GM19438 (cell line): ENCODE results near the gene RCN2.

Experiments
- ATAC-seq: cut with Tn5 transposase; IDR thresholded peaks from one replicate; pipeline ENCODE4 v1.9.1; 2021; ENCODE audit warnings: low read depth; ENCODE audit not compliant: unreplicated experiment

RCN2 gene

GRCh38 chr15:76991741-76992645 is 60.4 kb downstream of the RCN2 start:
- no peak for ATAC-seq

DNA sequence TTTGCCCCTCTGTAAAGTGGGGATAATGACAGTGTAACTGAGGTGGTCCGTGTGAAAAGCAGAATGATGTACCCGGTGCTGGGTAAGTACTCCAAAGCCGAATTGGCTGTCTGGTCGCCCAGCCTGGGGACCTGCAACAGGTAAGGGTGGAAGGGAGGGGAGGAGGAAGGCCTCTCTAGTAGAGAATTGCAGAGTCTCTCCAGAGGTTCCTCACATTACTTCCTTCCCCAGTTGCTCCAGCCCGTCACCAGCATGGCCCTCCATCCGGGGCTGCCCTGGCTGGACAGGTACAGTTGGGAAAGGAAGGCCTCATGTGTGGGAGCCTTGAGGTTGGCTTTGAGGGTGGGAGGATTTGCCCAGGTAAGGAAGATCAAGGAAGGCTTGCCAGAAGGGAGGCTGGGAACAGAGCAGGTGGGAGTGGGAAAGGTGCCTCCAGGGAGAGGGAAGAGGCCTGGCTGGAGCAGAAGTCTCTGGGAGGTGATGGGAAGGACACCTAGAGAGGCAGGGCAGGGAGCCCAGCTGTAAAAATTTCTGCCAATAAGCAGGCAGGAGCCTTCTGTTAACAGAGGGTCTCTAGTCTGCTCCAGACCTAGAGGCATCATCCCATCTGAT is 61.7 kb downstream of the RCN2 start:
- ATAC-seq, result no peak

- no peak for ATAC-seq
Measured at GRCh38 chr15:76994001-76994400, 62.5 kb downstream of the RCN2 start.

GRCh38 chr15:76994496-76994895 is 62.9 kb downstream of the RCN2 start:
- no peak for ATAC-seq

DNA sequence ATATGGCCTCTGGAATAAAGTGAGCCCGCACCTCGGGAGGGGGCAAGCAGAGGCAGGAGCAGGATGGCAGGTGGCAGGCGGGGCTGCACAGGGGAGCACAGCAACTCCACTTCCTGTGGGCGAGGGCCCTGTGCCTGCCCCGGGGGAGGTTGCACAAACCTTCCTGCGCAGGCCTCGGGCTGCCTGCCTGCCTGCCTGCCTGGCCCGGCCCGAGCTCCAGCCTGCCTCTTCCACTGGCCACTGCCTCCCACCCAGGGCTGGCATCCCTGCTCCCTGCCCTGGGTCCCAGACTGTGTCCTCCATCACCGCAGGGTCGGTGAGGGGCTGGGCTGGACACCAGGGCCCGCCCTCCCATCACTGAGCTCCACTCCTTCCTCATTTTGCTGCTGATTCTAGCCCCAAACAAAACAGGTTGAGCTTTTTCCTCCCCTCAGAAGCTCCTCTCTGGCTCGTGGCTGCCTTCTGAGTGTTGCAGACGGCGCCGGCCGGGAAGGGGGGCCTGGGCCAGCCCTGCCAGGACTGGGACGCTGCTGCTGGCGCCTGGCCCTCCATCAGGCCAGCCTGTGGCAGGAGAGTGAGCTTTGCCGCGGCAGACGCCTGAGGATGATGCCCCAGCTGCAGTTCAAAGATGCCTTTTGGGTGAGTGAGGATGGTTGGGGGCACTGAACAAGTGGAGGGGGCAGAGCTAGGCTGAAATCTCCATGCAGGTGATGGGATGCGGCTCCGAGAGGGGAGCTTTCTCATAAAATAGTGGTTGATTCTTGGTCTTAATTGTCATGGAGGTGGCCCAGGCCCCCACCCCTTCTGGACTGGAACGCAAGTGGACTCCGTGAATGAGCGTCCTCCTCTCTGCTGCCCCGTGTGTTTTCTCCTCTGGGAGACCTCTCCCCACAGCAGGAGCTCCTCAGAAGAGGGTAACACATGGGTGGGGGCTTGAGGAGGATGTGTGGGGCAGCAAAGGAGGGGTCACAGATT is 63.7 kb downstream of the RCN2 start, which contains the start of gene PSTPIP1:
TSS of gene PSTPIP1 (plus strand) at position 156 of the 975 bp plus-strand sequence. CDS start at position 604, 448 bp downstream.
- ATAC-seq, result no peak

- no peak for ATAC-seq
Measured at GRCh38 chr15:76996076-76996525, 64.6 kb downstream of the RCN2 start.

DNA sequence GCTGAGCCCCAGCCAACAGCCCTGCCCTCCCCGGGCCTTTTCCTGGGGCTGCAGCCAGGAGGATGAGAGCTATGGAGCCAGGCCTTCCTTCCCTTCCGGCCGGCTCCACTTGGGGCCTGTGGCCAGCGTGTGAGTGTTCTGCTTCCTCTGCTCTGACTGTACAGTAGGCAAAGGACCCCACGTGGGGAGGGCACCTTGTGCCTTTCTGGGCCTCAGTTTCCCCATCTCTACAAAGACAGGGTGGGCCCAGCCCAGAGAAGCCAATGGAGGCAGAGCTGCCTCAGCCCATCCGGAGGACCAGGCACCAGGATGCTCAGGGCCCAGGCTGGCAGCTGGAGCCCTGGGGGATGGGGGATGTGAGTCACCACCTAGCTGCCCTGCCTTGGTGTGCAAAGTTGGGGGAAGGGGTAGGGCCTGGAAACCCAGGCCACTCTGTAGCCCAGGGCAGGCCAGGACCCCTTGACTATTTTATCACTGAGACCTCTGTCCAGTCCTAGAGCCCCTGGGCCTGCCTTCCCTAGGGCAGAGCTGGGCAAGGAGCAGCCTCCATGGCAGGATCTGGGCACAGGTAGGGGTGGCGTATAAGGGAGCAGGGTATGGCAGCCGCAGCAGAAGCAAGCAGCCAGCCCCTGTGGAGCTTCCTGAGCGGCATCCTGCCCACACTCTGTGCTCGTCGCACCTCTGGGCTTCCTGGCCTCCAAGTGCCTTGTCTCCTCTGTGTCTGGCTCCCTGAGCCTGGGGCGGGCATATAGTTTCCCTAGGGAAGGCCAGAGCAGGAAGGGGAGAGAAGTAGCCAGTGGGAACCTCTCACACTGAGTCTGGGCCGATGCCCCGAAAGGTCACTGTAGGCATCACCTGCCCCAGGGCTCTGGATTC is 65.2 kb downstream of the RCN2 start:
- no peak for ATAC-seq

- no peak for ATAC-seq
Measured at GRCh38 chr15:76998663-76999285, 67.2 kb downstream of the RCN2 start.

- no peak for ATAC-seq
Measured at GRCh38 chr15:76999996-77000395, 68.4 kb downstream of the RCN2 start.

DNA sequence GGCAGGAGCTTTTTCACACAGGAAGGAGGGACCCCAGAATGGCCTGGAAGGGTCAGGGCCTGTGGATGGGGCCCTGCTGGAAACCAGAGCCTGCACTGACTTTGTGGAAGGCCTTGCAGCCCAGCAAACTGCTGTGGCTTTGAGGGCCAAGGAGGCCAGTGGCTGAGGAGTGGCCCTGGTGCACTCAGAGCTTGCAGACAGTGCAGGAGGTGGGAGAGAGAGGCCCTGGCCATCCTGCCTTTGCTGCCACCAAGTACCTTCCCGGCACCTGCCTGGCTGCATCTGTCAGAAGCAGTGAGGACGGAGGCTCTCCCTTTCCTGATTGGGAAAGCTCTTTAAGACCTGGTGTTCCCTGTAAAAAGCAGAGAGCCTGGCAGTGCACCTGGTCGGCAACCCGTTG is 69.8 kb downstream of the RCN2 start:
- no peak for ATAC-seq

DNA sequence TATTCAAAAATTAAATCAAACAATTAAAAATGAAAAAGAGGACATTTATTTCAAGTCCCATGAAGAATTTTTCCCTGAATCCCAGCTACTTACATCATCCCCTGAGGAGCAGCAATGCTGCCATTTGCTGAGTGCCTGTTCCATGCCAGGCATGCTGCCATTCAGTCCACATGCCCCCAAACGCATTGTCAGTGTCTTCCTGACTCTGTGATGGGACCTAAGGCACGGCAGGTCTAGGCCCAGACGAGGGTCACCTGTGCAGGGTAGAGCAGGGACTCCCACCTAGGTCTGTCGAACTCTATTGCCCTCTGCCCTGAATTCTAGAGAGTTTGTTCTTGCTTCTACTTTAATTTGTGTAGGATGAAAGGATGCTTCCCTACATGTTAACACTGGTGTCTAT is 70.4 kb downstream of the RCN2 start:
- no peak for ATAC-seq

DNA sequence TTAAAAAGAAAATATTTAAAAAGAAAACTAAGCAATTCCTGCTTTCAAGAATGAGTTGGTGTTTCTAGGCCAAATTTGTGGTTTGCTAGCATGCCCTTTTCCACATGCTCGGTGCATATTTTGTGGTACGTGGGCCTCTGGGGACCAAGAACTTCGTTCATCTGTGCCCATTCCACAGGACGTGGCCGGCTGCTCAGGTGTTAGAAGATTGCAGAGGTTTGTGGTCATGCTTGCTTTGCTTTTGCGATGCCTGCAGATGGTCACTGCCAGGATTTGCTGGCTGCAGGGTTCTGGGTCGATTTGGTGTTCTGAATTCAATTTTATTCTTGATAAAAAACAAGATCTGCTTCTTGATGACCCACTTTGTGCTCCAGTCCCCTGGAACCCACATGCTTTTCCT is 70.9 kb downstream of the RCN2 start:
- ATAC-seq, result no peak

GRCh38 chr15:77002954-77003912 is 71.7 kb downstream of the RCN2 start:
- peak; percentile 75 for ATAC-seq
